Right cardiac atrium (tissue), 5 donors: ENCODE results near the gene TMTC2. TPM values are rescaled to one million over a fixed set of nuclear protein-coding genes. Genes with fewer than 3 reads are reported as not detected.

ENCODE experiments used
- ATAC-seq, 2 donors: fragments of 200-7000 bp; cut with Tn5 transposase; one replicate each; pipeline versions ENCODE4 v1.8.0 to v1.9.1; 2020; ENCODE audit warnings: moderate library complexity in 2 of 2, mild to moderate bottlenecking in 1 of 2
- DNase-seq, 3 donors: peaks; one replicate each; pipeline ENCODE4 v3.0.0-alpha.2; 2020
- H3K27ac ChIP-seq: one replicate; pipeline ENCODE4 v1.5.1; 2013; ENCODE audit warnings: mild to moderate bottlenecking, low read length, control low read depth, moderate library complexity
- H3K27me3 ChIP-seq: one replicate; pipeline ENCODE4 v1.6.1; 2013; ENCODE audit not compliant: control insufficient read depth, insufficient read depth
- H3K4me1 ChIP-seq: one replicate; pipeline ENCODE4 v1.6.1; 2013; ENCODE audit warnings: low read length; ENCODE audit not compliant: control insufficient read depth, insufficient read depth
- H3K4me3 ChIP-seq: one replicate; pipeline ENCODE4 v1.5.1; 2013; ENCODE audit warnings: low read length, control low read depth
- H3K9me3 ChIP-seq: one replicate; pipeline ENCODE4 v1.6.1; 2013; ENCODE audit warnings: low read length; ENCODE audit not compliant: control insufficient read depth
- WGBS: extraction: QIAGEN DNeasy Blood & Tissue Kit; methylation state at CpG from one replicate; pipeline ENCODE4 v1.1.7; 2013; 5-methylcytosine and 5-hydroxymethylcytosine counted together
- intact Hi-C, 4 donors: fragments of 100-400 bp; cut with DNase I; formaldehyde crosslinking; loops; one replicate each; pipeline versions ENCODE4 v1.11.0 to v1.14.0; 2022 to 2023
- polyA plus RNA-seq: library from polyadenylated mRNA; stranded (reverse); fragments of 200-250 nt; gene quantifications from one replicate; pipeline ENCODE4 v1.2.3, GENCODE V29; 2013
- total RNA-seq, 4 donors: library from RNA; stranded (reverse); fragmentation: NEBNext Ultra II Directional; extraction: Animal tissue kit (Norgen Biotek cat#: 25700); gene quantifications; one replicate each; pipeline ENCODE4 v1.2.1, GENCODE V29; 2021
- donor health status: healthy with polysubstance abuse.
- donor health status: DM: no; HTN: yes; CAD: no.
- donor health status: DM: no; HTN: no; CAD: no.
- donor health status: DM: no; HTN: yes; CAD: no; lungs with severe emphysema.
- donor health status: DM: yes; HTN: yes; CAD: no.

The TMTC2 gene
- total and polyA plus RNA-seq, 5 donors, result 1.6 to 5.3 (median 2.9) TPM

GRCh38 chr12:82931349-82932116 is 244.8 kb downstream of the TMTC2 start:
- H3K27me3 ChIP-seq, result no peaks in the 10 kb centered on the region
- no peak overlapping the region for H3K4me3 ChIP-seq
- H3K9me3 ChIP-seq, result no peaks in the 10 kb centered on the region
- 89% methylated on average over 5 of the region's 5 CpGs for WGBS
- no peak for DNase-seq
- no peaks in the 10 kb centered on the region for H3K4me1 ChIP-seq
- intact Hi-C loops, result no loop called here
- ATAC-seq, result no peak
- H3K27ac ChIP-seq, result no peak overlapping the region

GRCh38 chr12:82937151-82937550 is 250.4 kb downstream of the TMTC2 start:
- no peak for ATAC-seq
- H3K4me1 ChIP-seq, result no peaks in the 10 kb centered on the region
- no peaks in the 10 kb centered on the region for H3K27me3 ChIP-seq
- no peak overlapping the region for H3K4me3 ChIP-seq
- WGBS, result 60% methylated on average over 2 of the region's 2 CpGs
- intact Hi-C loops, result no loop called here
- H3K27ac ChIP-seq, result no peak overlapping the region
- H3K9me3 ChIP-seq, result no peaks in the 10 kb centered on the region
- no peak for DNase-seq

GRCh38 chr12:82942521-82942920 is 255.8 kb downstream of the TMTC2 start:
- Histone ChIP-seq H3K4me1 (no peaks in the 10 kb centered on the region), H3K9me3 (no peaks in the 10 kb centered on the region), H3K4me3 (no peak overlapping the region), H3K27me3 (no peaks in the 10 kb centered on the region), H3K27ac (no peak overlapping the region)
- ATAC-seq (no peak), DNase-seq (no peak)
- WGBS, result 60% methylated on average over 2 of the region's 2 CpGs
- intact Hi-C loops, result no loop called here

GRCh38 chr12:82942991-82943401 is 256.3 kb downstream of the TMTC2 start:
- Histone ChIP-seq H3K9me3 (no peaks in the 10 kb centered on the region), H3K4me3 (no peak overlapping the region), H3K4me1 (no peaks in the 10 kb centered on the region), H3K27me3 (no peaks in the 10 kb centered on the region), H3K27ac (no peak overlapping the region)
- intact Hi-C loops, result no loop called here
- ATAC-seq (no peak), DNase-seq (no peak)
- 78% methylated on average over 2 of the region's 2 CpGs for WGBS

- peaks cover 1% of the 10 kb centered on the region for H3K4me1 ChIP-seq
- H3K4me3 ChIP-seq, result no peak overlapping the region
- ATAC-seq (no peak), DNase-seq (no peak)
- no peak overlapping the region for H3K27ac ChIP-seq
- intact Hi-C loops, result no loop called here
- H3K27me3 ChIP-seq, result no peaks in the 10 kb centered on the region
- H3K9me3 ChIP-seq, result no peaks in the 10 kb centered on the region
- 91% methylated on average over 2 of the region's 2 CpGs for WGBS
Observed at GRCh38 chr12:82948491-82948890, 261.8 kb downstream of the TMTC2 start.

GRCh38 chr12:82950356-82950755 is 263.6 kb downstream of the TMTC2 start:
- 97% methylated on average over 2 of the region's 2 CpGs for WGBS
- intact Hi-C loops, result no loop called here
- Histone ChIP-seq H3K27ac (no peak overlapping the region), H3K4me3 (no peak overlapping the region), H3K4me1 (peaks cover 1% of the 10 kb centered on the region), H3K9me3 (no peaks in the 10 kb centered on the region), H3K27me3 (no peaks in the 10 kb centered on the region)
- ATAC-seq, result no peak
- no peak for DNase-seq

- no peaks in the 10 kb centered on the region for H3K9me3 ChIP-seq
- no peak overlapping the region for H3K27ac ChIP-seq
- no peak for ATAC-seq
- no peak for DNase-seq
- H3K4me3 ChIP-seq, result no peak overlapping the region
- intact Hi-C loops, result no loop called here
- WGBS, result 86% methylated on average over 3 of the region's 3 CpGs
- H3K27me3 ChIP-seq, result no peaks in the 10 kb centered on the region
- H3K4me1 ChIP-seq, result peaks cover 1% of the 10 kb centered on the region
Observed at GRCh38 chr12:82952946-82953345, 266.2 kb downstream of the TMTC2 start.

- WGBS, result 83% methylated on average over 1 of the region's 1 CpG
- H3K27me3 ChIP-seq, result no peaks in the 10 kb centered on the region
- peaks cover 1% of the 10 kb centered on the region for H3K4me1 ChIP-seq
- H3K4me3 ChIP-seq, result no peak overlapping the region
- H3K27ac ChIP-seq, result no peak overlapping the region
- intact Hi-C loops, result no loop called here
- H3K9me3 ChIP-seq, result no peaks in the 10 kb centered on the region
- no peak for DNase-seq
- no peak for ATAC-seq
Observed at GRCh38 chr12:82953397-82953796, 266.7 kb downstream of the TMTC2 start.

GRCh38 chr12:82954064-82954463 is 267.4 kb downstream of the TMTC2 start:
- H3K27me3 ChIP-seq, result no peaks in the 10 kb centered on the region
- H3K4me1 ChIP-seq, result peaks cover 1% of the 10 kb centered on the region
- ATAC-seq, result no peak
- WGBS, result 97% methylated on average over 3 of the region's 3 CpGs
- no peaks in the 10 kb centered on the region for H3K9me3 ChIP-seq
- DNase-seq, result no peak
- H3K4me3 ChIP-seq, result no peak overlapping the region
- H3K27ac ChIP-seq, result no peak overlapping the region
- intact Hi-C loops, result no loop called here

- Histone ChIP-seq H3K4me1 (peaks cover 1% of the 10 kb centered on the region), H3K27ac (no peak overlapping the region), H3K9me3 (no peaks in the 10 kb centered on the region), H3K4me3 (no peak overlapping the region), H3K27me3 (no peaks in the 10 kb centered on the region)
- 92% methylated on average over 2 of the region's 2 CpGs for WGBS
- no peak for DNase-seq
- intact Hi-C loops, result no loop called here
- no peak for ATAC-seq
Observed at GRCh38 chr12:82954572-82954971, 267.9 kb downstream of the TMTC2 start.

- no peak for DNase-seq
Observed at GRCh38 chr12:82955043-82955442, 268.3 kb downstream of the TMTC2 start.

GRCh38 chr12:82958966-82959365 is 272.3 kb downstream of the TMTC2 start:
- H3K27ac ChIP-seq, result no peak overlapping the region
- intact Hi-C loops, result no loop called here
- no peaks in the 10 kb centered on the region for H3K27me3 ChIP-seq
- DNase-seq (no peak), ATAC-seq (no peak)
- H3K4me3 ChIP-seq, result no peak overlapping the region
- H3K4me1 ChIP-seq, result no peaks in the 10 kb centered on the region
- H3K9me3 ChIP-seq, result no peaks in the 10 kb centered on the region

More at GRCh38 chr12:82955043-82955442, 268.3 kb downstream of the TMTC2 start:
- Histone ChIP-seq H3K27me3 (no peaks in the 10 kb centered on the region), H3K4me3 (no peak overlapping the region), H3K4me1 (peaks cover 1% of the 10 kb centered on the region), H3K9me3 (no peaks in the 10 kb centered on the region), H3K27ac (no peak overlapping the region)
- WGBS, result 95% methylated on average over 1 of the region's 1 CpG
- no peak for ATAC-seq
- intact Hi-C loops, result no loop called here
